NCI-H2227 treated with DMSO at 0.1 percent for 48 hours (cell line): ENCODE data around the gene FCER1A.

Experiments
- DNase-seq: peaks from one replicate; lab custom pipeline; 2025; lab: John Stamatoyannopoulos, UW

FCER1A gene

DNA sequence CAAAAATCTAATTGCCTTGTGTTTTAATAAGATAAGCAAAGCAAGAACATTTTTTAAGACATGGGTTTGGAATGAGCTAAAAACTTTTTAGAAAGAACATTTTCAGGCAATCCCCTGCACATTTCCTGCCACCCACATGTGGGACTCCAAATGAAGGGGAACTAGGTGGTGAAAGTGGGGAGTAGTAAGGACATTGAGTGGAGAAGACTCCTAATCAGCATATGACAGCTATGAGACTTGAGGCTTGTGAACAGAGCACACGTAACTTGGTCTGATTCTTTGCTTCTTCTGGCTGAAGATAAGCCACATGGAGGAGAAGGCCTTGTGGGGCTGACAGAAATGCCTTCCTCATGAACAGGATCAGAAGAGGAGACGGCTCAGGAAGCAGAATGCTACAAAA, 50.3 kb downstream of the FCER1A start:
- no peak for DNase-seq
